ENCODE data around the gene BGN.

The BGN gene

GRCh38 chrX:153458476-153458875, 36.3 kb upstream of the BGN start:
- Histone ChIP-seq H3K9ac (ENCODE audit: low read length) (no peak overlapping the region), H2BK120ac (ENCODE audit: insufficient read depth, low read length, poor library complexity) (no peak overlapping the region), H3K4me1 (ENCODE audit: control insufficient read depth in 1 of 2, insufficient read depth in 2 of 2, low read length in 2 of 2) (peaks cover 6 to 10% of the 10 kb centered on the region in 2 experiments), H3K79me1 (ENCODE audit: low read length) (peaks cover 7% of the 10 kb centered on the region), H4K91ac (ENCODE audit: low read depth, low read length) (peak overlapping the region; percentile 5), H4K12ac (ENCODE audit: low read depth, low read length) (no peak overlapping the region), H3K79me2 (ENCODE audit: control insufficient read depth, insufficient read depth, low read length, poor library complexity) (no peaks in the 10 kb centered on the region), H2BK5ac (ENCODE audit: low read depth, low read length, poor library complexity) (no peak overlapping the region), H3K4me3 (ENCODE audit: low read depth, low read length) (no peak overlapping the region), H2AFZ (ENCODE audit: insufficient read depth, low read length, poor library complexity) (no peak overlapping the region), H3K23ac (ENCODE audit: low read length) (no peak overlapping the region), H2BK12ac (ENCODE audit: low read length) (no peak overlapping the region), H2AK5ac (ENCODE audit: low read length) (no peak overlapping the region), H3K27me3 (ENCODE audit: insufficient read depth, low read length) (no peaks in the 10 kb centered on the region), H3K36me3 (ENCODE audit: control insufficient read depth in 1 of 2, insufficient read depth in 2 of 2, low read length in 2 of 2) (peaks cover 19 to 20% of the 10 kb centered on the region in 2 experiments), H4K8ac (ENCODE audit: low read depth, low read length) (no peak overlapping the region), H3K4me2 (ENCODE audit: low read length) (no peak overlapping the region), H3K4ac (ENCODE audit: low read depth, low read length) (no peak overlapping the region), H3K14ac (ENCODE audit: low read length) (no peak overlapping the region), H3K18ac (ENCODE audit: low read length) (no peak overlapping the region), H3K9me3 (ENCODE audit: insufficient read depth, low read depth, low read length) (no peaks in the 10 kb centered on the region), H3K27ac (ENCODE audit: low read depth, low read length) (no peak overlapping the region)
- WGBS (ENCODE audit: extremely low coverage, insufficient coverage, insufficient read length), result no CpG with 5 or more reads among the region's 4 CpGs
- no peak for DNase-seq

GRCh38 chrX:153459986-153460385, 34.8 kb upstream of the BGN start:
- H3K79me2 ChIP-seq (ENCODE audit: control insufficient read depth, insufficient read depth, low read length, poor library complexity), result no peaks in the 10 kb centered on the region
- H2BK120ac ChIP-seq (ENCODE audit: insufficient read depth, low read length, poor library complexity), result no peak overlapping the region
- no peak overlapping the region for H4K91ac ChIP-seq (ENCODE audit: low read depth, low read length)
- DNase-seq, result peak; percentile 68 to 74
- no peak overlapping the region for H4K12ac ChIP-seq (ENCODE audit: low read depth, low read length)
- no peak overlapping the region for H3K9ac ChIP-seq (ENCODE audit: low read length)
- no peak overlapping the region for H3K23ac ChIP-seq (ENCODE audit: low read length)
- peak overlapping the region; percentile 77 for H3K27ac ChIP-seq (ENCODE audit: low read depth, low read length)
- no peaks in the 10 kb centered on the region for H3K9me3 ChIP-seq (ENCODE audit: insufficient read depth, low read depth, low read length)
- no CpG with 5 or more reads among the region's 4 CpGs for WGBS (ENCODE audit: extremely low coverage, insufficient coverage, insufficient read length)
- no peak overlapping the region for H3K4ac ChIP-seq (ENCODE audit: low read depth, low read length)
- H3K4me2 ChIP-seq (ENCODE audit: low read length), result no peak overlapping the region
- H2AK5ac ChIP-seq (ENCODE audit: low read length), result no peak overlapping the region
- no peak overlapping the region for H3K14ac ChIP-seq (ENCODE audit: low read length)
- peaks cover 16 to 21% of the 10 kb centered on the region in 2 experiments for H3K36me3 ChIP-seq (ENCODE audit: control insufficient read depth in 1 of 2, insufficient read depth in 2 of 2, low read length in 2 of 2)
- no peak overlapping the region for H2BK12ac ChIP-seq (ENCODE audit: low read length)
- peaks cover 6 to 10% of the 10 kb centered on the region in 2 experiments for H3K4me1 ChIP-seq (ENCODE audit: control insufficient read depth in 1 of 2, insufficient read depth in 2 of 2, low read length in 2 of 2)
- no peak overlapping the region for H4K8ac ChIP-seq (ENCODE audit: low read depth, low read length)
- H3K27me3 ChIP-seq (ENCODE audit: insufficient read depth, low read length), result no peaks in the 10 kb centered on the region
- H3K79me1 ChIP-seq (ENCODE audit: low read length), result peaks cover 7% of the 10 kb centered on the region
- H3K4me3 ChIP-seq (ENCODE audit: low read depth, low read length), result no peak overlapping the region
- H2BK5ac ChIP-seq (ENCODE audit: low read depth, low read length, poor library complexity), result no peak overlapping the region
- no peak overlapping the region for H2AFZ ChIP-seq (ENCODE audit: insufficient read depth, low read length, poor library complexity)
- H3K18ac ChIP-seq (ENCODE audit: low read length), result no peak overlapping the region

- DNase-seq, result peak in 1 of 2 donors; percentile 64
- Histone ChIP-seq H3K4me3 (ENCODE audit: low read depth, low read length) (no peak overlapping the region), H3K14ac (ENCODE audit: low read length) (no peak overlapping the region), H4K12ac (ENCODE audit: low read depth, low read length) (no peak overlapping the region), H2AK5ac (ENCODE audit: low read length) (no peak overlapping the region), H3K79me1 (ENCODE audit: low read length) (peaks cover 7% of the 10 kb centered on the region), H3K9me3 (ENCODE audit: insufficient read depth, low read depth, low read length) (no peaks in the 10 kb centered on the region), H3K36me3 (ENCODE audit: control insufficient read depth in 1 of 2, insufficient read depth in 2 of 2, low read length in 2 of 2) (peaks cover 16 to 19% of the 10 kb centered on the region in 2 experiments), H3K79me2 (ENCODE audit: control insufficient read depth, insufficient read depth, low read length, poor library complexity) (no peaks in the 10 kb centered on the region), H4K91ac (ENCODE audit: low read depth, low read length) (no peak overlapping the region), H3K18ac (ENCODE audit: low read length) (peak overlapping the region; percentile 18), H3K4me1 (ENCODE audit: control insufficient read depth in 1 of 2, insufficient read depth in 2 of 2, low read length in 2 of 2) (peaks cover 6 to 8% of the 10 kb centered on the region in 2 experiments), H3K4ac (ENCODE audit: low read depth, low read length) (no peak overlapping the region), H3K9ac (ENCODE audit: low read length) (no peak overlapping the region), H2BK5ac (ENCODE audit: low read depth, low read length, poor library complexity) (peak overlapping the region; percentile 64), H3K4me2 (ENCODE audit: low read length) (no peak overlapping the region), H2BK12ac (ENCODE audit: low read length) (peak overlapping the region; percentile 83), H3K27me3 (ENCODE audit: insufficient read depth, low read length) (no peaks in the 10 kb centered on the region), H4K8ac (ENCODE audit: low read depth, low read length) (peak overlapping the region; percentile 43), H3K23ac (ENCODE audit: low read length) (no peak overlapping the region), H3K27ac (ENCODE audit: low read depth, low read length) (peak overlapping the region; percentile 38), H2AFZ (ENCODE audit: insufficient read depth, low read length, poor library complexity) (no peak overlapping the region), H2BK120ac (ENCODE audit: insufficient read depth, low read length, poor library complexity) (peak overlapping the region; percentile 36)
- no CpG with 5 or more reads among the region's 7 CpGs for WGBS (ENCODE audit: extremely low coverage, insufficient coverage, insufficient read length)
Observed at GRCh38 chrX:153460826-153461225, 34.0 kb upstream of the BGN start.

- peaks cover 7% of the 10 kb centered on the region for H3K79me1 ChIP-seq (ENCODE audit: low read length)
- H4K8ac ChIP-seq (ENCODE audit: low read depth, low read length), result no peak overlapping the region
- H3K27ac ChIP-seq (ENCODE audit: low read depth, low read length), result no peak overlapping the region
- no peaks in the 10 kb centered on the region for H3K9me3 ChIP-seq (ENCODE audit: insufficient read depth, low read depth, low read length)
- H3K4me2 ChIP-seq (ENCODE audit: low read length), result no peak overlapping the region
- no peak overlapping the region for H4K12ac ChIP-seq (ENCODE audit: low read depth, low read length)
- no CpG with 5 or more reads among the region's 10 CpGs for WGBS (ENCODE audit: extremely low coverage, insufficient coverage, insufficient read length)
- H3K79me2 ChIP-seq (ENCODE audit: control insufficient read depth, insufficient read depth, low read length, poor library complexity), result no peaks in the 10 kb centered on the region
- no peak overlapping the region for H4K91ac ChIP-seq (ENCODE audit: low read depth, low read length)
- peaks cover 6 to 8% of the 10 kb centered on the region in 2 experiments for H3K4me1 ChIP-seq (ENCODE audit: control insufficient read depth in 1 of 2, insufficient read depth in 2 of 2, low read length in 2 of 2)
- no peak overlapping the region for H2AK5ac ChIP-seq (ENCODE audit: low read length)
- no peak overlapping the region for H2BK120ac ChIP-seq (ENCODE audit: insufficient read depth, low read length, poor library complexity)
- H3K9ac ChIP-seq (ENCODE audit: low read length), result no peak overlapping the region
- no peak overlapping the region for H3K14ac ChIP-seq (ENCODE audit: low read length)
- no peak overlapping the region for H3K4me3 ChIP-seq (ENCODE audit: low read depth, low read length)
- H2AFZ ChIP-seq (ENCODE audit: insufficient read depth, low read length, poor library complexity), result no peak overlapping the region
- peaks cover 12 to 14% of the 10 kb centered on the region in 2 experiments for H3K36me3 ChIP-seq (ENCODE audit: control insufficient read depth in 1 of 2, insufficient read depth in 2 of 2, low read length in 2 of 2)
- no peak overlapping the region for H2BK5ac ChIP-seq (ENCODE audit: low read depth, low read length, poor library complexity)
- DNase-seq, result no peak
- no peak overlapping the region for H2BK12ac ChIP-seq (ENCODE audit: low read length)
- no peak overlapping the region for H3K18ac ChIP-seq (ENCODE audit: low read length)
- H3K4ac ChIP-seq (ENCODE audit: low read depth, low read length), result no peak overlapping the region
- no peak overlapping the region for H3K23ac ChIP-seq (ENCODE audit: low read length)
- no peaks in the 10 kb centered on the region for H3K27me3 ChIP-seq (ENCODE audit: insufficient read depth, low read length)
Observed at GRCh38 chrX:153462291-153462690, 32.5 kb upstream of the BGN start.

Measured in trophoblast cell (in vitro differentiated cells and primary cell).